ENCODE results near the gene IFT81.

IFT81 gene

DNA sequence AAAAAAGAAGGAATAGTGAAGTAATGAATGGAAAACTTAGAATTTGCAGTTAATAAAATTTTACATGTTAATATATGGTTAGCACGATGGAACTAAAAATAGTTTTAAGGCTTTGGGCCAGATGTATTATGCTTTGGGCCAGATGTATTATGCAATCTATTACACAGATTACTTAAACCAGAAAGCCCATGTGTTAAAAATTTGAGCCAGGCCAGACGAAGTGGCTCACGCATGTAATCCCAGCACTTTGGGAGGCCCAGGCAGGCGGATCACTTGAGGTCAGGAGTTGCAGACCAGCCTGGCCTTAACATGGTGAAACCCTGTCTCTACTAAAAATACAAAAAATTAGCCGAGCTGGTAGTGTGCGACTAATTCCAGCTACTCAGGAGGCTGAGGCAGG, 17.2 kb downstream of the IFT81 start:
- FAIRE-seq (no peak), DNase-seq (ENCODE audit: insufficient read length, low spot score) (no peak)
- TF ChIP-seq, protein P1, sequence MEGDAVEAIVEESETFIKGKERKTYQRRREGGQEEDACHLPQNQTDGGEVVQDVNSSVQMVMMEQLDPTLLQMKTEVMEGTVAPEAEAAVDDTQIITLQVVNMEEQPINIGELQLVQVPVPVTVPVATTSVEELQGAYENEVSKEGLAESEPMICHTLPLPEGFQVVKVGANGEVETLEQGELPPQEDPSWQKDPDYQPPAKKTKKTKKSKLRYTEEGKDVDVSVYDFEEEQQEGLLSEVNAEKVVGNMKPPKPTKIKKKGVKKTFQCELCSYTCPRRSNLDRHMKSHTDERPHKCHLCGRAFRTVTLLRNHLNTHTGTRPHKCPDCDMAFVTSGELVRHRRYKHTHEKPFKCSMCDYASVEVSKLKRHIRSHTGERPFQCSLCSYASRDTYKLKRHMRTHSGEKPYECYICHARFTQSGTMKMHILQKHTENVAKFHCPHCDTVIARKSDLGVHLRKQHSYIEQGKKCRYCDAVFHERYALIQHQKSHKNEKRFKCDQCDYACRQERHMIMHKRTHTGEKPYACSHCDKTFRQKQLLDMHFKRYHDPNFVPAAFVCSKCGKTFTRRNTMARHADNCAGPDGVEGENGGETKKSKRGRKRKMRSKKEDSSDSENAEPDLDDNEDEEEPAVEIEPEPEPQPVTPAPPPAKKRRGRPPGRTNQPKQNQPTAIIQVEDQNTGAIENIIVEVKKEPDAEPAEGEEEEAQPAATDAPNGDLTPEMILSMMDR (IDR thresholded peaks at IDR 0.05; ENCODE audit: insufficient read depth, missing control alignments), result no peak

DNA sequence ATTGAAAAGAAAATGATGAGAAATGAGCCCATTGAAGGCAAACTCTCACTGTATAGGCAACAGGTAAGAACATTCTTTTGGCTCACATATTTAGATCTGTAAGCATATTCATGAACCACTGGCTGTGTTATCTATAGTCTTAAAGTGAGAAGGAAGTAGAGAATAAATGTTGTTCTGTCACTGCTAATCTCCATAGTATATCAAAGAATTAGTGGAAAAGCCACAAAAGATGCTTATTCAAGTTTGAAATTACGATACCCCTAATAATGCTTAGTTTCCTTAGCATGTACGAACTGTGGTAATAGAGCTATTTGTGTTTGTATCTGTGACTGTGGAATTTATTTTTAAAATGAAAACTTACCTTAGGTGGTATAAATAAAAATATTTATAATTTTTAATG, 22.8 kb downstream of the IFT81 start:
- FAIRE-seq, result peak; percentile 69
- DNase-seq (ENCODE audit: insufficient read length, low spot score), result no peak
- TF ChIP-seq, protein P1 (IDR thresholded peaks at IDR 0.05; ENCODE audit: insufficient read depth, missing control alignments), result no peak

DNA sequence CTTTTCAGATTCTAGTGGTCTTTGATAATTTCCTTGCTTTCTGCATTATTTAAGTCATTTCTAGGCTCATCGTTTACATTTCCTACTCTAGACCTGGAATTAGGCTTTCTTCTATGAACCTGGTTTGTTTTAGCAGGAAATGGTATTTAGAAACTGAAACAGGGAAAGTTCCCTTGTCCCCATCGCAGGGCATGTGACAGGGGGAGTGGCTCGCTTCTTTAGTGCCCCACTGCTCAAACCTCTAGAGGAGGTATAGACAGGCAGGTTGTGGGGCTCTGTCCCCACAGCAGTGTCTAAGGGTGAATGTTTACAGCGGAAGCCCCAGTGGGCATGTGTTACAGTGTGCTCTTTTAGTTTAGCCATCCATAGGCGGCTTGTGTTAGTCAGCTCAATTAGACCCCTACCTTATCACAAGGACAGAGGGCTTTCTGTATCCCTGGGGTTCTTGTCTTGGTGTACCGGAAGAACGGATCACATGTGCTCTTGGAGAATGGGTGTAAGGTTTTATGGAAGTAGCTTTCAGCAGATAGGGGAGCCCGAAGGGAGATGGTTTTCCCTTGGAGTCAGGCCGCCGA, 25.0 kb downstream of the IFT81 start:
- TF ChIP-seq, protein P1 (IDR thresholded peaks at IDR 0.05; ENCODE audit: insufficient read depth, missing control alignments), result no peak
- no peak for FAIRE-seq

DNA sequence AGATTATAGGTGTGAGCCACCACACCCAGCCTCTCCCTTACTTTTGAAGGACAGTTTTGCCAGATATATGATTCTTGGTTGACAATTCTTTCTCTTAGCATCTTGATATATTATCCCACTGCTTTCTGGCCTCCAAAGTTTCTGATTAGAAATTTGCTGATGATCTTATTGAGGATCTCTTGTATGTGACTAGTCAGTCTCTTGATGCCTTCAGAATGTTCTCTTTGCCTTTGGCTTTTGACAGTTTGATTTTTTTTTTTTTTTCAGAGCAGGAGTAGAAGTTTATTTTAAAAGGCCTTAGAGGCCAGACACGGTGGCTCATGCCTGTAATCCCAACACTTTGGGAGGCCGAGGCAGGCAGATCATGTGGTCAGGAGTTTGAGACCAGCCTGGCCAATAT, 32.6 kb downstream of the IFT81 start:
- TF ChIP-seq, protein P1 (IDR thresholded peaks at IDR 0.05; ENCODE audit: insufficient read depth, missing control alignments), result no peak
- DNase-seq (ENCODE audit: insufficient read length, low spot score), result no peak
- no peak for FAIRE-seq

More for the DNA sequence above, 25.0 kb downstream of the IFT81 start:
- no peak for DNase-seq (ENCODE audit: insufficient read length, low spot score)

DNA sequence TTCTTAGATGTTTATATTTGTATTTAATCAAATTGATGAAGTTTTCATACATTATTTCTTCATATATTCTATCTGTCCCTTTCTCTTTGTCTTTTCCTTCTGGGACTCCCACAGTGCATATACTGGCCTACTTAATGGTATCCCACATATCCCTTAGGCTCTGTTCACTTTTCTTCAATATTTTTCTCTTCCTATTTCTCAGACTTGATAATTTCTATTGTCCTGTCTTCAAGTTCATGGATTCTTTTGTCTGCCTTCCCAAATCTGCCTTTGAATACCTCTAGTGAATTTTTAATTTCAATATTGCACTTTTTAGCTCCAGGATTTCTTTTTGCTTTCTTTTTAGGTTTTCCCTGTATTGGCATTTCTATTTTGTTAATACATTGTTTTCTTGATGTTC, 33.4 kb downstream of the IFT81 start:
- no peak for DNase-seq (ENCODE audit: insufficient read length, low spot score)
- TF ChIP-seq, protein P1 (IDR thresholded peaks at IDR 0.05; ENCODE audit: insufficient read depth, missing control alignments), result no peak
- FAIRE-seq, result no peak

DNA sequence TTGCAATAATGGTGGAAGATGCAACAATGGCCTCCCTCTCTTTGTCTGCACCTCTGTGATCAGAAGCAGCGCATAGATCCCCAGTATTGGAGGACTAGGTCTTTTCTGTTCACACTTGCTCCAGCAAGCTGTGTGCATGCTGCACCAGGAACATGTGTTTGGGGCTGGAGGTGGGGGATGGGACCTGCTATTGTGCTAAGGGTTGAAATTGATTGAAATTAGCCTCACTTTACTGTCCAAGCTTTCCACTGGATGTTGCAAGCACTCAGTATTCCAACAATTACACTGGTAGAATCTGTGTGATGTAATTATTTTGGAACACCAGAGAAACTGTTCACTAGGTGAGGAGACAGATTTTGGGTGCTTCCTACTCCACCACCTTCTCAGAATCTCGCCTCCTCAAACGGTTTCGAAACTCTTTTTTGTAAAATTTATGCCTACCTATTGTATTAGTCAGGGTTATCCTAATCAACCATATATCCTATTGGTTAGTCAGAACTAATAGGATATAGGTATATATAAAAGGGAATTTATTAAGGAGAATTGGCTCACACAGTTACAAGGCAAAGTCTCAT, 35.6 kb downstream of the IFT81 start:
- DNase-seq (ENCODE audit: insufficient read length, low spot score) (no peak), FAIRE-seq (no peak)
- TF ChIP-seq, protein P1 (IDR thresholded peaks at IDR 0.05; ENCODE audit: insufficient read depth, missing control alignments), result no peak

DNA sequence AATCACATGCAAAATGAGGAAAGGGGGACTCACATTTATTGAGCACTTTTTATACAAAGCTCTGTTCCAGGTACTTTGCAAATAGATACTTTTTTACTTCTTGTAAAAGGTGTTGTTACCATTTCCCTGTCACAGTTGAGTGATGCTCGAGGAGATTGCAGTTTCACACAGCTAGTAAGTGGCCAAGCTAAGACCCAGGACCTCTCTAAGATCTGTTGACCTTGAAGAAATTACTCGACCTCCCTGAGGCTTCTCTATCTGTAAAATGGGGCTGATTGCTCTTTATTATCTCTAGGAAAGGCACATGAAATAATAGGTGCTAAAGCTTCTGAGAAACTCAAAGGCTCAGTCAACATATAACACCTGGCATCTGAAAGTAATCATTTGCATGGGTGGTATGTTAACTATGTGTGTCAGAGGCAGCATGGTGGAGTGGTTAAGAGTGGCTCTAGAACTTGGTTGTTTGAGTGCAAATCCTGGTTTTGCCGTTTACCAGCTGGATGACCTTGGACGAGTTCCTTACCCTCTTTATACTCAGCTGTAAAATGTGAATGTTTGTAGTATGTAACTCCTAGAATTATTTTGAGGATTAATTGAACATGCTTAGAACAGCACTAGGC, 41.5 kb downstream of the IFT81 start:
- FAIRE-seq, result no peak
- TF ChIP-seq, protein P1 (IDR thresholded peaks at IDR 0.05; ENCODE audit: insufficient read depth, missing control alignments), result no peak
- DNase-seq (ENCODE audit: insufficient read length, low spot score), result no peak

All from D721Med (cell line).